ENCODE results near the gene HBB.
"Not testable (repeated sequence)": the region's sequence is repeated elsewhere in the genome, so short reads cannot be mapped to it uniquely, and the experiment has no call there.

Gene HBB

DNA sequence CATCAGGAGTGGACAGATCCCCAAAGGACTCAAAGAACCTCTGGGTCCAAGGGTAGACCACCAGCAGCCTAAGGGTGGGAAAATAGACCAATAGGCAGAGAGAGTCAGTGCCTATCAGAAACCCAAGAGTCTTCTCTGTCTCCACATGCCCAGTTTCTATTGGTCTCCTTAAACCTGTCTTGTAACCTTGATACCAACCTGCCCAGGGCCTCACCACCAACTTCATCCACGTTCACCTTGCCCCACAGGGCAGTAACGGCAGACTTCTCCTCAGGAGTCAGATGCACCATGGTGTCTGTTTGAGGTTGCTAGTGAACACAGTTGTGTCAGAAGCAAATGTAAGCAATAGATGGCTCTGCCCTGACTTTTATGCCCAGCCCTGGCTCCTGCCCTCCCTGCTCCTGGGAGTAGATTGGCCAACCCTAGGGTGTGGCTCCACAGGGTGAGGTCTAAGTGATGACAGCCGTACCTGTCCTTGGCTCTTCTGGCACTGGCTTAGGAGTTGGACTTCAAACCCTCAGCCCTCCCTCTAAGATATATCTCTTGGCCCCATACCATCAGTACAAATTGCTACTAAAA, at the start of gene HBB:
Gene HBB (minus strand): TSS at position 340 of the 579 bp plus-strand sequence. CDS start 50 bp downstream, at position 290.
- no peak for DNase-seq

DNA sequence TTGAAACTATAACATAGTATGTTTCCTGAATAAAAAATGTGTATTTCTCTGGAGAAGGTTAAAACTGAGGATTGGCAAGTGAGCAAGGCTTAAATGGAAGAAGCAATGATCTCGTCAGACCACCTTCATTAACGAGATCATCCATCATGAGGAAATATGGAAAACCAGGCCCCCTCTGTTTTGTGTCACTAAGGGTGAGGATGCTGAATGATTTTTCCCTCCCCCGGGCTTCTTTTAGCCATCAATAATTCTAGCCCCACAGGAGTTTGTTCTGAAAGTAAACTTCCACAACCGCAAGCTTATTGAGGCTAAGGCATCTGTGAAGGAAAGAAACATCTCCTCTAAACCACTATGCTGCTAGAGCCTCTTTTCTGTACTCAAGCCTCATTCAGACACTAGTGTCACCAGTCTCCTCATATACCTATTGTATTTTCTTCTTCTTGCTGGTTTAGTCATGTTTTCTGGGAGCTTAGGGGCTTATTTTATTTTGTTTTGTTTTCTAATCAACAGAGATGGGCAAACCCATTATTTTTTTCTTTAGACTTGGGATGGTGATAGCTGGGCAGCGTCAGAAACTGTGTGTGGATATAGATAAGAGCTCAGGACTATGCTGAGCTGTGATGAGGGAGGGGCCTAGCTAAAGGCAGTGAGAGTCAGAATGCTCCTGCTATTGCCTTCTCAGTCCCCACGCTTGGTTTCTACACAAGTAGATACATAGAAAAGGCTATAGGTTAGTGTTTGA, 48.7 kb upstream of the HBB start:
- no peak for DNase-seq

DNA sequence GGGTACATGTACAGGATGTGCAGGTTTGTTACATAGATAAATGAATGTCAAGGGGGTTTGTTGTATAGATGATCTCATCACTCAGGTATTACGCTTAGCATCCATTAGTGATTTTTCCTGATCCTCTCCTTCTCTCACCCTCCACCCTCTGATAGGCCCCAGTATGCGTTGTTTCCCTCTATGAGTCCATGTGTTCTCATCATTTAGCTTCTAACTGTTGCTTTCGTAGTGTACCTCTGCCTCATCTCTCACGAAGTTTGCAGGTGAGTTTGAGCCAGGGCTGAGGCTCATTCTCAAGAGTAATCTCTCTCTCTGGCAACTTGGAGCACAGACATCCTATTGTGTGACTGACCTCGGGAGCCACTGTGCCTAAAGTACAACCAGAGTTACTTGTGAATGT, 47.5 kb upstream of the HBB start:
- peak; percentile 34 for DNase-seq

DNA sequence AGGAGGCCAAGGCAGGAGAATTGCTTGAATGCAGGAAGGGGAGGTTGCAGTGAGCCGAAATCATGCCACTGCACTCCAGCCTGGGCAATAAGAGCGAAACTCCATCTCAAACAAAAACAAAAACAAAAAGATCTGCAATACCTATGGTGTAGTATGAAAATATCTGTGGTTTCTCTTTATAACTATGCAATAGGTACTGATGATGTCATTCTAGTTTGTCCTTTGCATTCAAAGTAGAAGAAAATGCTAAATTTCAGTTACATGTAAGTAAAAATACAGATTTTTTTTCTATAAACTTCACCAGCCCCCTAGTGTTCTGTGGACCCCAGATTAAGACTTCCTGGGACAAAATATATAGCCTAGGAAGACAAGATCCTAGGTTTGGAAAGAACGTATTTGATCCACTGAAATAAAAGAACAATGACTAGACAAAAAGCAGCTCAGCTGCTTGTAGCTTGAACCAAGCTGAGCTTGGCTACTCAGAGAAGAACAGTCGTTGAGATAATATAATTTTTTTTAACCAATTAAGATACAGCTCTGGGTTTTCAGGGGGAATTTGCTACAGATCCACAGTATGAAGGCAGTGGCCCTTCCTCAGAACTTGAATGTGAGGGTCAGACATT, 45.6 kb upstream of the HBB start:
- DNase-seq, result no peak

DNA sequence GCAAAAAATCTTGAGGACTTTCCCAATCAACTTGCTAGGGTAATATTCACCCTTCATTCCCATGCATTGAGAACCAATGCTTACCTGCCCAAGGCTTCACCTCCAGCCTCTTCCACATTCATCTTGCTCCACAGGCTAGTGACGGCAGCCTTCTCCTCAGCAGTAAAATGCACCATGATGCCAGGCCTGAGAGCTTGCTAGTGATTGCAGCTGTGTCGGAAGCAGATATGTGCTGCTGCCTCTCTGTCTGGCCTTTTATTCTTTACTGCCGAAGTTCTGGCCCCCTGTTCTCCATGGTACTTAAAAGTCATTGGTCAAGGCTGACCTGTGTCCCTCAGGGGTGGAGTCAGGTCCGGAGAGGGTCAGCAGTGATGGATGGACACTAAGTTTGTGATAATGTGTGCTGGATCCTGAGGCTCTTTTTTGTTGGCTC, 42.9 kb upstream of the HBB start, which contains the start of gene HBE1:
Gene HBE1 (minus strand): TSS at position 231 of the 433 bp plus-strand sequence. CDS start 55 bp downstream, at position 176.
- no peak for DNase-seq

DNA sequence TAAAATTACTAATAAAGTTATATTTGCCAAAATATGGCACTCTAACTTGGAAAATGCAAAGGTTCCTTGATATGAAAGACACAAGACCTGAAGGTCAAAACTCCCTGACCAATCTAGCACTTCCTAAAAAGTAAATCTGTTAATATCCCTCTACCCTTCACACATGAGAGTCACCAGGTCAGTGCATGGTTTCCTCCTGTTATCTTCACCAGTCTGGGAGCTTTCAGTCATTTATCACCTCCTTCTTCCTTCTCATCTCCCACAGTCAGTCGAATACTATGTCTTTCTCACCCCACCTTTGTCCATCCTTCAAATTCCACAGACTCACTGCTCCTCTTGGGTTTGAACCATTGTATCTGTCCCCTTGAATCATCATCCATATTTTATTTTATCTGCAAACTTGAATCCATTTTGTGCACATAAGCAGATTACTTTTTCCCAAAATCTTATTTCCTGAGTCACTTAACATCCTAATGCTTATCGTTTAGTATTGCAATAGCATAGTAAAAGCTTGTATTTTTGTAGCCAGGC, 40.2 kb upstream of the HBB start:
- DNase-seq, result no peak

DNA sequence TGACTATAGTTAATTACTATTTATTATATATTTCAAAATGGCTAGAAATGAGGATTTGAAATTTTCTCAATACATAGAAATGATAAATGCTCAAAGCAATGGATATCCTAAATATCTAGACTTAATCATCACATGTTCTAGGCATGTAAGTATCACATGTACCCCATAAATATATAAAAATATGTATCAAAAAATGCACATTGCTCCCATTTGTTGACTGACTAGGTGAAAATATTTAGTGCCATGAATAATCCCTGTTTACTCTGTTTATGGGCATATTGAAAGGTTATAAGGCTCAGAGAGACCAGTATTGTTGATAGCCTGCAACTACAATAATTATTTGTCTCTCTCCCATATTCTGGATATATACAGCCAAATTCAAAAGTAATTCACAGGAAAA, 39.7 kb upstream of the HBB start:
- DNase-seq, result no peak

DNA sequence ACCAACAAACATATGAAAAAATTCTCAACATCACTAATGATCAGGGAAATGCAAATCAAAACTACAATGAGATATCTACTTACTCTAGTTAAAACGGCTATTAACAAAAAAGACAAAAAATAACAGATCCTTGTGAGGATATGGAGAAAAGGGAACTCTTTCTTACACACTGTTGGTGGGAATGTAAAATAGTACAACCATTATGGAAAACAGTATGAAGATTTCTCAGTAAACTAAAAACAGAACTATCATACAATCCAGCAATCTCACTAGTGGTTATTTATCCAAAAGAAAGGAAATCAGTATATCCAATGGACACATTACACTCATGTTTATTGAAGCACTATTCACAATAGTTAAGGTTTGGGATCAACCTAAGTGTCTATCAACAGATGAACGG, 39.0 kb upstream of the HBB start:
- DNase-seq, result no peak

DNA sequence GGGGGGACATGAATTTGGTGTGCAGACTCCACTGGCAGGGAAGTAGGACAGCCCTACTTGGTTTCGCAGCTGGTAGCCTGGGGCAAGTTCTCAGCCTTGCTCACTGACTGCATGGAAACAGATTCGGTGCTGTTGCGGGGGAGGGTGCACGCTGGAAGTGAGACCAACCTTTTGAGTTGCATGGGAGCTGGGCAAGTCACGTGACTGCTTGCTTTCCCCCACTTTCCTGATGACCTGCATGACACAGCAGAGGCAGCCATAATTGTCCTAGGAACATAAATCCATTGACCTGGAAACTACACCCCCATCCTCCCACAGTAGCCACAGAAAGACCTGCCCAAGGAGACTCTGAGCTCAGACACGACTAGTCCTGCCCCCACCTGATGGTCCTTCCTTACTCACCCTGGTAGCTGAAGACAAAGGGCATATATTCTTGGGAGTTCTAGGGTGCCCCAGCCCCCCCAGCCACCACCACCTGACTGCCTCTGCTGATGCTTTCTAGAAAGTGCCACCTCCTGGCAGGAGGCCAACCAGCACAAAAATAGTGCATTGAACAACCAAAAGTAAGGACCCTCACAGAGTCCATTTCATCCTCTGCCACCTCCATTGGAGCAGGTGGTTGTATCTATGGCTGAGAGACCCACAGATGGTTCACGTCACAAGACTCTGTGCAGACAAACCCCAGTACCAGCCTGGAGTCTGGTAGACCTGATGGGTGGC, 31.8 kb upstream of the HBB start:
- peak; percentile 9 for DNase-seq

DNA sequence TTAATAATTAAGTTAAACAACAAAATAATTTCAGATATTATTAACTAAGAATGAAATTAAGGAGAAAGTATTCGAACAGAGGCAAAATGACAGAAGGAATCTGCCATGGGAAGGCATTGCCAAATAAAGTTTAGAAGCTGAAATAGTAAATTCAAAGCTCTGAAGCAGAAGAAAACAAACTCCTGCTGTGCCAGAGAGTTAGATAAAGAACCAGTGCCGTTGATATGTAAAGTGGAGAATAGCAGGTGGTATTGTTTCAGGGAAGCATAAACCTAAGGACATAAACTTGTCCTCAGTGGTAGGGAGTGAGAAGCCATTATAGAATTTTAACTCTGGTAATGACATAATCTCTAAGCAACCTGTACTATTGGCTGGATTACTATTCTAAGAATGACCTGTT, 30.4 kb upstream of the HBB start:
- no peak for DNase-seq

DNA sequence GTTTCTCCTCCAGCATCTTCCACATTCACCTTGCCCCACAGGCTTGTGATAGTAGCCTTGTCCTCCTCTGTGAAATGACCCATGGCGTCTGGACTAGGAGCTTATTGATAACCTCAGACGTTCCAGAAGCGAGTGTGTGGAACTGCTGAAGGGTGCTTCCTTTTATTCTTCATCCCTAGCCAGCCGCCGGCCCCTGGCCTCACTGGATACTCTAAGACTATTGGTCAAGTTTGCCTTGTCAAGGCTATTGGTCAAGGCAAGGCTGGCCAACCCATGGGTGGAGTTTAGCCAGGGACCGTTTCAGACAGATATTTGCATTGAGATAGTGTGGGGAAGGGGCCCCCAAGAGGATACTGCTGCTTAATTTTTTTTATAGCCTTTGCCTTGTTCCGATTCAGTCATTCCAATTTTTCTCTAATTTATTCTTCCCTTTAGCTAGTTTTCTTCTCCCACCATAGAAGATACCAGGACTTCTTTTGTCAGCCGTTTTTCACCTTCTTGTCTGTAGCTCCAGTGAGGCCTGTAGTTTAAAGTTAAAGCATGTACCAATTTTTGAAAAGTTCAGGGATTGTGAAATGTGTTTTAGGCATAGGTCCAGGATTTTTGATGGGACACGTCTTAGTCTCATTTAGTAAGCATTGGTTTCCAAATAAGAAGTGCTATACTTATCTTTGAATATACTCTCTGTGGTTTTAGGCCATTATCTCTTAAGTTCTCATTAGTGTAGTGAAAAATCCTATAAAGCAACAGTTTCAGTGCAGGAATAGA, 28.0 kb upstream of the HBB start, which contains the start of gene HBG2:
Gene HBG2 (minus strand): TSS at position 136 of the 768 bp plus-strand sequence. CDS start 53 bp downstream, at position 83.
- not testable (repeated sequence) for DNase-seq

DNA sequence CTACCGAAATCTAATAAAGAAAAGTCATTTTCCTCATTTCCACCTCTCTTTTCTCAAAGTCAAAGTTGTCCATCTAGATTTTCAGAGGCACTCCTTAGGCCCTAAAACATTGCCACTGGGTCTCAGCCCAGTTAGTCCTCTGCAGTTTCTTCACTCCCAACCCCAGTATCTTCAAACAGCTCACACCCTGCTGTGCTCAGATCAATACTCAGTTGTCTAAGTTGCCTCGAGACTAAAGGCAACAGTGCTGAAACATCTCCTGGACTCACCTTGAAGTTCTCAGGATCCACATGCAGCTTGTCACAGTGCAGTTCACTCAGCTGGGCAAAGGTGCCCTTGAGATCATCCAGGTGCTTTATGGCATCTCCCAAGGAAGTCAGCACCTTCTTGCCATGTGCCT, 27.2 kb upstream of the HBB start:
- DNase-seq, result not testable (repeated sequence)

DNA sequence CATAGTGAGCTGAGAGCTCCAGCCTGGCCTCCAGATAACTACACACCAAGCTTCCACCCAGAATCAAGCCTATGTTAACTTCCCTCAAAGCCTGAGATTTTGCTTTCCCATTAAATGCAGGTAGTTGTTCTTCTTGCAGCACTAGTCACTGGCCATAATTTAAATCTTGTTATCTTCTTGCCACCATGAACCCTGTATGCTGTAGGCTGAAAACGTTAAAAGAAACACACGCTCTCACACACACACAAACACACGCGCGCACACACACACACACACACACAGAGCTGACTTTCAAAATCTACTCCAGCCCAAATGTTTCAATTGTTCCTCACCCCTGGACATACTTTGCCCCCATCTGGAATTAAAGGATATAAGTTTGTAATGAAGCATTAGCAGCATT, 26.6 kb upstream of the HBB start:
- not testable (repeated sequence) for DNase-seq

DNA sequence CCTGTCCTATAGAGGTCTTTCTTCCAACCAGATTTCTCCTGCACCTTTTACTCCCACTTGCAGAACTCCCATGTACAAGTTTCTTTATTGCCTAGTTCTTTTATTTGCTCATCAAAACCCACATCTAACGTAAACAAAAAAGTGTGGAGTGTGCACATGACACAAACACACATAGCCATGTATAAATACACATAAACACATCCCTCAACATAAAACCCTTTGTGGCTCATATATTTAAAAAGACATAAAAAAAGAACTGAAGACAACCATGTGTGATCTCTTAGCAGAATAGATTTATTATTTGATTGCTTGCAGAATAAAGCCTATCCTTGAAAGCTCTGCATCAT, 26.0 kb upstream of the HBB start:
- no peak for DNase-seq

DNA sequence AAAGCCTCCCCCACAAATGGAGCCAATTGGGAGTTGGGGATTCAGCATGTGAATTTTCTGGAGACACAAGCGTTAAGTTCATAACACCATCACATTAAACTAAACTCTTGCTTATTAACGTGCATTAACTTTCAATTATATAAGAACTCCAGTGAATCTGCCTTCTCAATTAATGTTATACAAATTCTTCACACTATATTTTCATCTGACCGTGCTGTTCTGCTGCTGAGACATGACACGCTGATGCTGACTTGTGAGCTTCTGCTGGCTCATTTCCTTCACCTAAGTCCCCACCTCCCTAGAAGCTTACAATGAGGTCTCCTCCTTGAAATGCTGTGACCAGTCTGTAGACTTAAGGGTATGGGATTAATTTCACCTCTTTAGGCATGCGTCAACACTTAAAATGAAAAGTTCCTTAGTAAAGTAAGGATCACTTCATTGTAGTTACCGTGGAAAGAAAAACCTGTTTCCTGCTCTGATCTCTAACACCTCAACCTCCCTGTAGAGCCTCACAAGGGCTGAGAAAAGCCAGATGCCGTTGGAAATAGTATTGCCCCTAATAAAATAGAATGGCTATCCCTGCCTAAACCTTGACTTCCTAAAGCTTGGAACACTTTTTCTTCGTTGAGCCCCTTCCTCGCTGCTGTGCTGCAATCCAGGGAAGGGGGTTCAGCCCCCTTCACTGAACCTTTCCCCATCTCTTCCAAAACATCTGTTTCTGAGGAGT, 25.5 kb upstream of the HBB start:
- no peak for DNase-seq

DNA sequence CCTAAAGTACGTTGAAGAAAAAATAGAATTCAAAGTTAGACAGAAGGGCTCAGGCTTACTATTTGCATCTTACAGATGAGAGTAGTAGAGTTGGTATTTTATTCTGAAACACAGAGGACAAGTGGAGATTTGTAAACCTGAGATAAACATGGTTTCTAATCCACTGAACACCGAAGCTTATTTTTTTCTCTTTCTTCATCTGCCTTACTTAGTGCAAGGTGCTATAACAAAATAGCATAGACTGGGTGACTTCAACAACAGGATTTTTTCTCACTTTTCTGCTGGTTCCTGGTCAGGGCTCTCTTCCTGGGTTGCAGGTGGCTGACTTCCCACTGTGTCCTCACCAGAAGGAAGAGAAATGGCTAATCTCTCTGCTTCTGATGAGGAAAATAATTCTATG, 24.9 kb upstream of the HBB start:
- no peak for DNase-seq

DNA sequence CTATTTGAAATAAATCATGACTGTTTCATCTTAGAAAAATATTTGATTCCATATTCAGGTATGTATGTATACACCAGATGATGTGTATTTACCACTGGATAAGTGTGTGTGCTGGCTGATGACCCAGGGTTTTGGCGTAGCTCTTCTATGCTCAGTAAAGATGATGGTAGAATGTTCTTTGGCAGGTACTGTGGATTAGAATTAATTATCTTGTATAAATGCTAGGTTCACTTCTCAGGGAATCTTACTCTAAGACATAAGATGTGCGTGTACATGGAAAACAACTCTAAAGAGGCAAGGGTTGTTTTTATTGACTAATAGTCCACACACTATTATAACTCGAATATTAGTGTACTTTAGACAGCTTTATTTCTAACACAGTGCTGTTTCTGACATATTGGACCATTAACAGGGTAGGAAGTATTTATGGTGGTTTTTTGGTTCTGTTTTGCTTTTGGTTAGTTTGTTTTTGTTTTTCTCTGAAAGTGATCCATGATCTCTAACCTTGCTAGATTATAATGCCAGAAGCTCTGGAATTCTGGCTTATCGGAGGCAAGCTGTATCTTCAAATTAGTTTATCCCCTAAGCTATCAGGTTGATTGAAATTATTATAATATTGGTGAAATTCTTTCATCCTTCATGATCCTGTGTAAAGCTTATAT, 23.8 kb upstream of the HBB start:
- DNase-seq, result no peak

DNA sequence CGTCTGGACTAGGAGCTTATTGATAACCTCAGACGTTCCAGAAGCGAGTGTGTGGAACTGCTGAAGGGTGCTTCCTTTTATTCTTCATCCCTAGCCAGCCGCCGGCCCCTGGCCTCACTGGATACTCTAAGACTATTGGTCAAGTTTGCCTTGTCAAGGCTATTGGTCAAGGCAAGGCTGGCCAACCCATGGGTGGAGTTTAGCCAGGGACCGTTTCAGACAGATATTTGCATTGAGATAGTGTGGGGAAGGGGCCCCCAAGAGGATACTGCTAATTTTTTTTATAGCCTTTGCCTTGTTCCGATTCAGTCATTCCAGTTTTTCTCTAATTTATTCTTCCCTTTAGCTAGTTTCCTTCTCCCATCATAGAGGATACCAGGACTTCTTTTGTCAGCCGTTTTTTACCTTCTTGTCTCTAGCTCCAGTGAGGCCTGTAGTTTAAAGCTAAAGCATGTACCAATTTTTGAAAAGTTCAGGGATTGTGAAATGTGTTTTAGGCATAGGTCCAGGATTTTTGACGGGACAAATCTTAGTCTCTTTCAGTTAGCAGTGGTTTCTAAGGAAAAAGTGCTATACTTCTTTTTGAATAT, 23.0 kb upstream of the HBB start, which contains the start of gene HBG1:
Gene HBG1 (minus strand): TSS at position 51 of the 590 bp plus-strand sequence. CDS start 53 bp downstream, outside the sequence.
- DNase-seq, result not testable (repeated sequence)

DNA sequence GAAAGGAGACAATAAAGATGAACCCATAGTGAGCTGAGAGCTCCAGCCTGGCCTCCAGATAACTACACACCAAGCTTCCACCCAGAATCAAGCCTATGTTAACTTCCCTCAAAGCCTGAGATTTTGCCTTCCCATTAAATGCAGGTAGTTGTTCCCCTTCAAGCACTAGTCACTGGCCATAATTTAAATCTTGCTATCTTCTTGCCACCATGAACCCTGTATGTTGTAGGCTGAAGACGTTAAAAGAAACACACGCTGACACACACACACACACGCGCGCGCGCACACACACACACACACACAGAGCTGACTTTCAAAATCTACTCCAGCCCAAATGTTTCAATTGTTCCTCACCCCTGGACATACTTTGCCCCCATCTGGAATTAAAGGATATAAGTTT, 21.6 kb upstream of the HBB start:
- DNase-seq, result not testable (repeated sequence)

DNA sequence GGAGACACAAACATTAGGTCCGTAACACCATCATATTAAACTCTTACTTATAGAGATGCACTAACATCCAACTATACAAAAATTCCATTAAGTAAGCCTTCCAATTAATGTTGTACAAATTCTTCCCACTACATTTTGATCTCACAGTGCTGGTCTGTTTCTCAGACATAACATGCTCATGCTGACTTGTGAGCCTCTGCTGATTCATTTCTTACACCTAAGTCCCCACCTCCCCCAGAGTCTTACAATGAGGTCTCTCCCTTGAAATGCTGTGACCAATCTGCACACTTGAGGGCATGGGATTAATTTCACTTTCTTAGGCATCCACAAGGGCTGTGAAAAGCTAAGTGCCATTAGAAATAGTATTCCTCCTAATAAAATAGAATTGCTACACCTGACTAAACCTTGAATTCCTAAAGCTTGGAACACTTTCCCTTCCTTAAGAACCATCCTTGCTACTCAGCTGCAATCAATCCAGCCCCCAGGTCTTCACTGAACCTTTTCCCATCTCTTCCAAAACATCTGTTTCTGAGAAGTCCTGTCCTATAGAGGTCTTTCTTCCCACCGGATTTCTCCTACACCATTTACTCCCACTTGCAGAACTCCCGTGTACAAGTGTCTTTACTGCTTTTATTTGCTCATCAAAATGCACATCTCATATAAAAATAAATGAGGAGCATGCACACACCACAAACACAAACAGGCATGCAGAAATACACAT, 20.8 kb upstream of the HBB start:
- DNase-seq, result no peak
